NCI-H2107 treated with DMSO at 0.1 percent for 48 hours (cell line): ENCODE measurements around the gene CHST11.
A peak's percentile ranks its signal among the peaks of the same experiment; 100 is the strongest.
"Not testable (repeated sequence)": the region's sequence is repeated elsewhere in the genome, so short reads cannot be mapped to it uniquely, and the experiment has no call there.

Experiments used
- DNase-seq: peaks from one replicate; lab custom pipeline; 2025; ENCODE audit not compliant: unreplicated experiment; lab: John Stamatoyannopoulos, UW

Gene CHST11

DNA sequence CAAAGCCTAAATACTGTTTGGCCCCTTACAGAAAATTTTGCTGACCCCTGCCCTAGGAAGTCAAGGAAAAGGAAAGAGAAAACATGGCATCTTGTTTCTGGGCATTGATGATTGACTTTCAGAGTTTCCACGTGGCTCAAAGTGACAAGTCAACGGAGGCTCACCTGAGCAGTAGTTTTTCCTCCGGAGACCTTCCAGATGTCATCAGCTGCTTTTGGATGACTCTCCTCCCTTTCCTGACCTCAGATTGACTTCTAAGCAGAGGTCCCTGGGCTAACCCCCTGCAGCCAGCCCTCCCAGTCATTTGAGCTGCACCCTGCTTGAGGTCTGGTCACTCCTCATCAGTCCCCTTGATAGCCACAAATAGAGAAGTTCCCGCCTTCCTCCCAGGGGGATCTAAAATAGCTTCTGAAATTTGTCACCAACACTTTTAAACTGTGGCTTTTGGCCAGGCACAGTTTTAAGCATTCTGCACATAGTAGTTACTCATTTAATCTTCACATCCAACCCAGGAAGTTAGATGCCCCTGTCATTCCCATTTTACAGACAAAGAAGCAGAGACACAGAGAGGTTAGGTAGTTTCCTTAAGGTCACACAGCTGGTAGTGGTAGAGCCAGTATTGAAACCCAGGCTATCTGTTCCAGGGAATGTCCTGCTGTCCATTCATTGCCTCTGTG is 143.4 kb downstream of the CHST11 start:
- no peak for DNase-seq

DNA sequence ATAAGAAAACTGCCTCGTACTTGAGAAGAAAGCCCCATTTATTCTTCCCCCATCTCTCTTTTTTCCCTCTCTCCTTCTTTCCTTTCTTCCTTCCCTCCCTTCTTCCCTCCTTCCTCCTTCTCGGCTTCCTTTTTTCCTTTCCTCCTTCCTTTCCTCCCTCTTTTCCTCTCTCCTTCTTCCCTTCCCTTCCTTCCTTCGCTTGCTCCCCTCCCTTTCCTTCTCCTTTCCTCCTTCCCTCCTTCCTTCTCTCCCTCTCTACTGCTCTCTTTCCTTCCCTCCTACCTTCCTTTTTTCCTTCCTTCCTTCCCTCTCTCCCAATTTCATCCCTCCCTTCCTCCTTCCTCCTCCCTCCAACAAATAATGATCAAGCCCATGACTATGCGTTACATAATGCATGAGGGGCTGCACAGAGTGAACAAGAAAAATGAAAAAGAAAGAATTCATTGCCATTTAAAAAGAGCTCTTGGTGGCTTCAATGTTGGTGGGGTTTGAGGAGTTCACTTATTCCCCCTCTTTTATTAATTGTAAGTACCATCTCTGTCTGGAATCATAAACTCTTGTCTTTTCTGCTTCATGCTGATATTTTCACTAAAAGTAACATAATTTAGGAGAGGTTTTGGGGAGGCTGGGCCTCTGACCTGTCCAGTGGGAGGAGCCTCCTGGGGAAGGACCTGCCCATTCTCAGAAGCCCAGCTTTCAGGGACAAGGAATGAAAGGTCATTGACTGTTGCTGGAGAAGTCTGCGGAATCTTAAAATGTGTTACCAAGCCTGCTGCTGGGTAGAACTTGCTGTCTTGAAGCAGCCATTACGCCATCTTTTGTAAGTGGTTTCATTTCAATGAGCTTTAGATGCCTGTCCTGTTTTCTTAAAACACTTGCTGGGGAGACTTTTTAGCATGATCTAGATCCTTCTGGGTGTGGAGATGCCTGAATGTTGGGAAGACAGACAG is 144.3 kb downstream of the CHST11 start:
- no peak for DNase-seq

DNA sequence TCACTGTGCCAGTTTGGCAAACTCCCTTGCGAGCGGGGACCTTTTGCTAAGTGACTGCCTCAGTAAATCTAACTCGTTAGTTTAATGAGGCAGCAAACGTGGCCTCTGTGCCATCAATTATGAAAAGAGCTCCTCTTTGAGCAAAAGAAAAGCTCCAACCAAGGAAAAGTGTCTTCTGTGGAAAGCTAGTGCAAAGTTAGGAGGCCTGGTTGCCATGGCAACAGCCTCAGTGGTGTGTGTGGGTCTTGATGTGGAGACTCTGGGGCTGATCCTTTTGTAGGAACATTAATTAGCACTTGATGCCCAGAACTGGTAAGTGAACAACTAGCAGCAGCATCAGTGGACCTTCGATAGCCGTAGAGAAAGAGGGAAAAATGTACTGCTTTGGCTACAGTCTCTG is 145.7 kb downstream of the CHST11 start:
- no peak for DNase-seq

DNA sequence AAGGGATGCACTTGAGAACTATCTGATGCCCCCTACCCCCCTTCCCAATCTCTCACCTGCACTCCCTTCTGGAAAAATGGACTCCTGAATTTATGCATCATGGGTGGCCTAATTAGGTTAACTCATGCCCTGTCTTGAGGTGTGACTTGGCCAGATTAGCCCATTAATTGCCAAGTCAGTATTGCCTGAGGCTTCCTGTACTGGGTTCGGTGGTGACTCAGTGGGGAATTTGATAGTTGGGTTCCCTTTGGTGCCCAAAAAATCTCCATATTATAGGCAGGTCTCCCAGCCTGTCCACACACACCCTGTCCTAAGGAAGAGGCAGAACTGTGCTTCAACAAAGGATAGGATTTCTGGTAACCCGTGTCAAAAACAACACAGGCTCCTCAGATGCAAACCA is 146.1 kb downstream of the CHST11 start:
- no peak for DNase-seq

GRCh38 chr12:104603545-104603973 is 146.8 kb downstream of the CHST11 start:
- no peak for DNase-seq

- DNase-seq: no peak
Measured at GRCh38 chr12:104604070-104604994, 147.6 kb downstream of the CHST11 start.

- no peak for DNase-seq
Measured at GRCh38 chr12:104604995-104605675, 148.4 kb downstream of the CHST11 start.

DNA sequence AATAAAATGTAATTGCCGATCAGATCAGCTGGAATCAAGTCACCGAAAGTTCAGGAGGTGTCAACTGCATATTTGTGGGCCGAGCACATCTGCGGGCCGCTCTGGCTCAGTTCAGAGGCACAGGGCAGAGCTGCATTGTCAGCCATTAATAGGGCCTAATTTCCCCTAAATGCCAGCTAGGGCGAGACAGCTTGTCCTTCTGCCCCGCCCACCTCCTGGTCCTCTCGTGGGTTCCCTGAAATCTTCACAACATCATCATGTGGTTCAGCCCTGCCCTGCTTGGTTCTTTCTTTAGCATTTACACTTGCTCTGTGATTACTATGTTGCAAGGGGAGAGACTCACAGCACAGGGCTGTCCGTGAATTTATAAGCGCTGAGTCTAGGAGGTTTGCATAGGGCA is 148.9 kb downstream of the CHST11 start:
- no peak for DNase-seq

DNA sequence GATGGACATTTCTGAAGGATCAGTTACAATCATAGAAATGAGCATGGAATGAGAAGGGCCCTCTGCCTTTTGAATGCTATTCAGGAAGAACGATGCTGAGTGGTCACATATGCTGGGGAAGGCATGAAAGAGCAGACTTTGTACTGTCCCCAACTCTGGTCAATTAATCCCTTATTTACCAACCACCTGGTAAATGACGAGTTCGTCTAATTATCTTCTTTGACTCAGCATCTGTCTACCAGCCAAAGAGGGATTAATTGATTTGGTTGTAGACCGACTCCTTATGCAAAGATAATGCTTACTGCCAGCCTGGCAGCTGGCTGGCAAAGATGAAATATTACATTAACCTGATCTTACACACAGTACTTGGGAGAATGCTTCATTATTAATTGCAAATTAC is 152.2 kb downstream of the CHST11 start:
- DNase-seq: no peak

- DNase-seq: no peak
Measured at GRCh38 chr12:104609445-104609844, 152.7 kb downstream of the CHST11 start.

DNA sequence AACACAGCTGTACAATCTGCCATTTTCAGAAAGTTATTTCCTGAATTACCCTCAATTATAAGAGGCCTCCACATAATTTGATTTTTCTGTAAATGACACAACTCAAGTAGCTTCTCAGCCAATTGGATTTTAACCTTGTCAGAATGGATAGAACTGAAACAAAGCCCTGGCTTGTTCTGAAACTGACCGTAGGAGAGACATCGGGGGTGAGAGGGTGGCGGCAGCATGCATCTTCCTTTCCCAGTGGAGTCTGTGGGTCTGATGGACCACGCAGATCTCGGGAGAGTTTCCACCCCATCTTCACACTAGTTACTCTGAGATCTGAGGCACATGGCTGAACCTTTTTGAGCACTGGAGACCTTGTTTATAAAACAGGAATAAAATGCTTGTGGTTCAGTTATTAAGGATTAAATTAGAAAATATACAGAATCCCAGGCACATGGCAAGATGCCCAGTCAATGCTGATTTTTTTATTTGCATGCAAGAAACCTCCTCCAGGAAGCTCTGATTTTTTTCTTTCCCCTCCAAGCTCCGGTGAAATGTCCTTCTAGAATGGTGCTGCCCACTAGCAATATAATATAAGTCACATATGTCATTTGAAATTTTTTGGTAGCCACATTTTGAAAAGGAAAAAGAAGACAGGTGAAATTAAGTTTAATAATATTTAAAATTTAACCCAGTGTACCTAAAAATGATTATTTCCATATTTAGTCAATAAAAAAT is 153.9 kb downstream of the CHST11 start:
- DNase-seq: no peak

- DNase-seq: no peak
Measured at GRCh38 chr12:104611671-104612070, 154.9 kb downstream of the CHST11 start.

- DNase-seq: not testable (repeated sequence)
Measured at GRCh38 chr12:104613372-104613771, 156.6 kb downstream of the CHST11 start.

GRCh38 chr12:104615048-104615561 is 158.4 kb downstream of the CHST11 start:
- no peak for DNase-seq

DNA sequence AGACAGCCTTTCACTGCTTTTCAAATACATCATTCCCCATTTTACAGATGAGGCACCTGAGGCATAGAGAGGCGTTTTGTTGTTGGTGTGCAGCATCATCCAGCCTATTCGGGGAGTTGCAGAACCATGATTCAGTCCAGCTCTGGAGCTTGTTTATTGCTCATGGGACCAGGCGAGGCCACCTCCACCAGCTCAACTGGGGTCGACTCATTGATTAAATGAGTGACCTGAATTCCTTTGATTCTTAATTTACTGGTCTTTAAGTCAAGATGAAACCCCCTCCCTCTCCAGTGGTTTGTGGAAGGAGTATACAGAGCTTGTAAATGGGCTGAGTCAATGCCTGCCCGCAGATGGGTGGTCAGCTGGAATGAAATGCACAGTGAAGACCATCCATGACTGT is 161.9 kb downstream of the CHST11 start:
- no peak for DNase-seq

- no peak for DNase-seq
Measured at GRCh38 chr12:104619305-104619704, 162.6 kb downstream of the CHST11 start.

DNA sequence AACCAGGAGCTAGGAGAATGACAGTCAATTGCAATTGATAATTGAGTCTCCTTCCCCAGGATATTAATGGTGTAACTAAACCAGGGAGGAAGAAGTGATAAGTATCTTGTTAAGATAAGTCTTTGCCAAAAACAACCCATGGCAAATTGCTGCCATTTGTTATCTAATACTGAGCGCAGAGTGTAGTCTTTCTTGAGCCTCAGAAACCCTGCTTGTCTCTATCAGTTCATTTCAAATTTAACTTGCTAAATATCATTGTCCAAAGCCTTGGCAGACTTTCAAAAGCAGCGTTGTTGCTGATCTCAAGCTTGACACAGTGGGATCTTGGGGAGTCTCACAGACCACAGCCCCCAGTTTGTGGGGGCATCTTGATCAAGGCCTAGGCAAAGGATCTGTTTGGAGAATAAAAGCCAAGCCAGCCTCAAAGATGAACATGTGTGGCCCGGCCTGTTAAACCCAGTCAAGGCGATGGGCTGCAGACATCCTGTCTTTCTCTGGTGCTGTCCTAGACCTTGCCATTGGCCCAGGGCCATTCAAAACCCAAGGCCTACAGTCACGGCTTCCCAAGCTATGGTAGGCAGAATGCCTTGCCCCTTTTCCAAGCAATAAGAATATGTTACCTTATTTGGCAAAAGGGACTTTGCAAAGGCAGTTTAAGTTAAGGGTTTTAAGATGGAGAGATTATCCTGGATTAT is 164.2 kb downstream of the CHST11 start:
- DNase-seq: no peak

- DNase-seq: no peak
Measured at GRCh38 chr12:104622928-104623327, 166.2 kb downstream of the CHST11 start.

DNA sequence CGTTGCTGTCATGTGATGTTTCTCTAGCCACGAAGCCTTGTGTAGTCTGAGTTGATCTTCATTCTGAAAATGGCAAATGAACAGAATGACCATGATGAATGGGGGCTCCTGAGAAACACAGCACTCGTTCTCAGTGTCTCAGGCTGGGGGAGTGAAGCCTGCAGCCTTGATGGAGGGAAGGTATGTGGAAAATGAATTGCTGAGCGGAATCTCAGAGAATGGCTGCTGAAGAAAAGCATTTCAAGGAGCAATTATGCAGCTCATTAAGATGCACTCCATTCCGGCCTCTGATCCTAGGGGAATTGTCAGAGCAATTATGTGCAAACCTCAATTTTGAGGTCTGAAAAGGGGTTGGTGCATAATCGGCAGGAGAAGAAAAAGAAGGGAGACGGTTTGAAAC is 167.1 kb downstream of the CHST11 start:
- peak; percentile 34 for DNase-seq
